Omental fat pad (tissue), 4 donors: Measurements from ENCODE around the gene ATF6. TPM values are rescaled to one million over a fixed set of nuclear protein-coding genes. Genes with fewer than 3 reads are reported as not detected.

ENCODE experiments used
- ATAC-seq: fragments of 150-250 bp; one replicate; pipeline ENCODE4 v1.9.1; 2016; ENCODE audit warnings: mild to moderate bottlenecking, moderate library complexity; ENCODE audit not compliant: low FRiP score
- DNase-seq: peaks from one replicate; pipeline ENCODE4 v3.0.0-alpha.2; 2019; ENCODE audit warnings: low spot score
- CTCF ChIP-seq, 3 donors: fragments of 450-650 bp; IDR thresholded peaks; one replicate each; pipeline ENCODE4 v1.5.1; 2016 to 2017; ENCODE audit warnings: antibody characterized with exemption in 3 of 3, mild to moderate bottlenecking in 3 of 3, moderate library complexity in 2 of 3
- total RNA-seq, 4 donors: library from RNA; depleted of rRNA; stranded (reverse); fragments of >200 nt; gene quantifications; one replicate each; pipeline ENCODE4 v1.1.0, GENCODE V29; 2016

Gene ATF6
- total RNA-seq, 4 donors from 2014 or later: 30.9 to 38.0 (median 36.1) TPM

DNA sequence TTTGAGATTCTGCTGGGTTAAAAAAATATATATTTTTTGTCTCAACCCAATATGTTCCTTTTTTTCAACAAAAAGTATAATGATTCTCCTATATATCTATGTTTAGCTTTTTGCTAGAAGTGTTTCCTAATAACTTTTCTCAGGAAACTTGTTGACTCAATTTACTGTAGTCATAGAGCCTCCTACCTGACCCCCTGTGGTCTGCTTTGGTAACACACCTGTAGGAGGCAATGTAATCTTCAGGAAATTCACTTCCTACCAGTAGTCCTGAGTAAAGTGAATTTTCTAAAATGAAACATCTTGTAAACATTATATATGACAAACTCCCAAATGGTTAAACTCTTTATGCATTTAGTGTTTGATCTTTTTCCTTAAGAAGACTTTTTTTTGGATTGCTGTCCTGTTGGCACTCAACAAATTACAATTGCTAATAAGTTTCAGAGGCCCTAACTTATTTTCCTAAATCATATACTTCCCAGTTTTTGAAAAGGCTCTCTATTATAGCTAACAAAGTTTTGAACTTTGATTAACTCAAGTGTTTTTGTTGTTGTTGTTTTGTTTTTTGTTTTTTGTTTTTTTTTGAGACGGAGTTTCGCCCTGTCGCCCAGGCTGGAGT, 139.3 kb downstream of the ATF6 start:
- ATAC-seq (no peak), DNase-seq (no peak)
- TF ChIP-seq CTCF (IDR thresholded peaks at IDR 0.05): no peak

GRCh38 chr1:161907265-161907664, 141.1 kb downstream of the ATF6 start:
- TF ChIP-seq CTCF (IDR thresholded peaks at IDR 0.05): no peak
- no peak for ATAC-seq
- no peak for DNase-seq

DNA sequence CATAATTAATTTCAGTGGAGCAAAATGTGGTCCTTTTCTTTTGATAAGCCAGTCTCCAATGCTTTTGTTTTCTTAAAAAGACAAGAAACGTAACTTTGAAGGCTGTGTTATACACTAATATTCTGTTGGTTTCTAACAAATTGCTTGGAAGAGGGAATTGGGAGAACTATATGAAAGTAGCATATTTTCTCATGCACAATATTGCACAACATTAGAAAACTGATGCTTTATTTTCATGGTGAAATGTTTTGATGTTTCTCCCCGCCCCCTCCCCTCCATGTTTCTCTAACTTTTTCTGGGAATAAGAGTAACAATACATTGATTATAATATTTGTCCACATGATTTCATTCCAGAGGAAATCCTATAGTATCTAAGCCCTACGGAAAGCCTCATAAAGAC, 142.1 kb downstream of the ATF6 start:
- ATAC-seq (no peak), DNase-seq (no peak)
- TF ChIP-seq CTCF (IDR thresholded peaks at IDR 0.05): no peak

- no peak for ATAC-seq
Observed at GRCh38 chr1:161910604-161911003, 144.5 kb downstream of the ATF6 start.

DNA sequence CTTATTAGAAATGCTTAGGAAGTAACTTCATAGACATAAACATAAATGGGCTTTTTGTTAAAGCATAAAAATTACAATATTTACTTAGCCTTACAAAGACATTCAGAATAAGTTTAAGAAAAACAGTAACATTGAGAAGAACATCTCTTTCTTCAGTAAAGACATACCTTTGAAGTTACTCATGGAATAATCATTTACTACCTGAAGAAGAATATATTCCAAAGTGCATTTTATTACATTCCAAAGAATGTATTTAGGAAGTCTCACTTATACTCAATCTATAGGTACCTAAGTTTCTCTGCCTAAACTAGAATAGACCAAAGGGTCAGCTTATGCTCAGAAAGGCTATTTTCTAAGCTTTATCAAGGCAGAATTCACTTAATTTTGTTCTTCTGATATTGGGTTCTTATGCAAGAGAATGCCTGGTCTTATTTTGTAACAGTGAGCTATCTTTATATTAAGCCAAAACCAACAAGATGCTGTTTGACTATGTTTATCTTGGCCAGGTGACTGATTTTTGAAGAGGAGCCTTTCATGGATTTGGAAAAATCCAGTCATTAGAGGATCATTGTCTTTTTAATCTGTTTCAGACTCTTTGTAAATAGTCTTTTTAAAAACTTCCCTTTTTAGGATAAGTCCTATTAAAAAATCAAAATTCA, 147.5 kb downstream of the ATF6 start:
- no peak for DNase-seq
- no peak for ATAC-seq
- no peak for TF ChIP-seq CTCF (IDR thresholded peaks at IDR 0.05)

More at GRCh38 chr1:161910604-161911003, 144.5 kb downstream of the ATF6 start:
- DNase-seq: no peak
- no peak for TF ChIP-seq CTCF (IDR thresholded peaks at IDR 0.05)

GRCh38 chr1:161914595-161914994, 148.5 kb downstream of the ATF6 start:
- TF ChIP-seq CTCF (IDR thresholded peaks at IDR 0.05): no peak
- no peak for DNase-seq
- ATAC-seq: no peak

- no peak for TF ChIP-seq CTCF (IDR thresholded peaks at IDR 0.05)
- DNase-seq (no peak), ATAC-seq (no peak)
Observed at GRCh38 chr1:161915051-161915503, 149.0 kb downstream of the ATF6 start.
